ENCODE data around the gene ZNF497.

DNA sequence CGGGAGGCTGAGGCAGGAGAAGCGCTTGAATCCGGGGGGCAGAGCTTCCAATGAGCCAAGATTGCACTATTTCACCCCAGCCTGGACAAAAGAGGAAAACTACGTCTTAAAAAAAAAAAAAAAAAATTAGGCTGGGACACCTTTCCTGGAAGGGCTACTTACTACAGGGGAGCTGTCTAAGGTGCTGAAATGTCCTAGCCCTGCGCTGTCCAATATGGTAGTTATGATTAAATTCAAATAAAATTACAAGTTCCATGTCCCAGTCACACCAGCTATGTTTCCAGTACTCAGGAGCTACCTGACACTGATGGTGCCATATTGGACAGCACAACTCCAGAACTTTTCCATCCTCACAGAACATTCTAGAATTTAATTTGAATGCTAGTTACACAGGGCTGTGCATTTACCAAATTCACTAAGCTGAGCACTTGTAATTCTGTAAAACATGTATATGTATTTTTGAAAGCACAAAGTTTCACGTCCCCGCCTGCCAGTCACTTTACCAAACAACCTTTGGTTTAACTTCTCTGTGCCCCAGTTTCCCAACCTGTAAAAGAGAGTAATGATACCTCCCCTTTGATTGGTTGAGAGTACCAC, 45.0 kb downstream of the ZNF497 start:
- no peak for TF ChIP-seq FOXM1 (IDR thresholded peaks at IDR 0.05; ENCODE audit: low read depth)
- TF ChIP-seq RAD21 (IDR thresholded peaks at IDR 0.05; ENCODE audit: low read length), result no peak
- no peak for TF ChIP-seq POLR2AphosphoS5 (IDR thresholded peaks at IDR 0.05; ENCODE audit: low read depth, low read length)
- TF ChIP-seq, protein P1, sequence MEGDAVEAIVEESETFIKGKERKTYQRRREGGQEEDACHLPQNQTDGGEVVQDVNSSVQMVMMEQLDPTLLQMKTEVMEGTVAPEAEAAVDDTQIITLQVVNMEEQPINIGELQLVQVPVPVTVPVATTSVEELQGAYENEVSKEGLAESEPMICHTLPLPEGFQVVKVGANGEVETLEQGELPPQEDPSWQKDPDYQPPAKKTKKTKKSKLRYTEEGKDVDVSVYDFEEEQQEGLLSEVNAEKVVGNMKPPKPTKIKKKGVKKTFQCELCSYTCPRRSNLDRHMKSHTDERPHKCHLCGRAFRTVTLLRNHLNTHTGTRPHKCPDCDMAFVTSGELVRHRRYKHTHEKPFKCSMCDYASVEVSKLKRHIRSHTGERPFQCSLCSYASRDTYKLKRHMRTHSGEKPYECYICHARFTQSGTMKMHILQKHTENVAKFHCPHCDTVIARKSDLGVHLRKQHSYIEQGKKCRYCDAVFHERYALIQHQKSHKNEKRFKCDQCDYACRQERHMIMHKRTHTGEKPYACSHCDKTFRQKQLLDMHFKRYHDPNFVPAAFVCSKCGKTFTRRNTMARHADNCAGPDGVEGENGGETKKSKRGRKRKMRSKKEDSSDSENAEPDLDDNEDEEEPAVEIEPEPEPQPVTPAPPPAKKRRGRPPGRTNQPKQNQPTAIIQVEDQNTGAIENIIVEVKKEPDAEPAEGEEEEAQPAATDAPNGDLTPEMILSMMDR (IDR thresholded peaks at IDR 0.05), result no peak
- no peak for TF ChIP-seq RXRA (IDR thresholded peaks at IDR 0.05; ENCODE audit: borderline replicate concordance, low read depth)
- no peak for TF ChIP-seq CHD2 (IDR thresholded peaks at IDR 0.05; ENCODE audit: low read length, partially characterized antibody)
- TF ChIP-seq MXI1 (IDR thresholded peaks at IDR 0.05; ENCODE audit: low read depth, low read length), result no peak
- TF ChIP-seq, protein P2, sequence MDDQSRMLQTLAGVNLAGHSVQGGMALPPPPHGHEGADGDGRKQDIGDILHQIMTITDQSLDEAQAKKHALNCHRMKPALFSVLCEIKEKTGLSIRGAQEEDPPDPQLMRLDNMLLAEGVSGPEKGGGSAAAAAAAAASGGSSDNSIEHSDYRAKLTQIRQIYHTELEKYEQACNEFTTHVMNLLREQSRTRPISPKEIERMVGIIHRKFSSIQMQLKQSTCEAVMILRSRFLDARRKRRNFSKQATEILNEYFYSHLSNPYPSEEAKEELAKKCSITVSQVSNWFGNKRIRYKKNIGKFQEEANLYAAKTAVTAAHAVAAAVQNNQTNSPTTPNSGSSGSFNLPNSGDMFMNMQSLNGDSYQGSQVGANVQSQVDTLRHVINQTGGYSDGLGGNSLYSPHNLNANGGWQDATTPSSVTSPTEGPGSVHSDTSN (IDR thresholded peaks at IDR 0.05), result no peak
- no peak for TF ChIP-seq TEAD4 (IDR thresholded peaks at IDR 0.05; ENCODE audit: borderline replicate concordance, insufficient read depth)

Data from SK-N-SH (cell line).